ENCODE data around the gene NPAS1.

- TF ChIP-seq CTCF (IDR thresholded peaks at IDR 0.05) (no peak), EZH2 (IDR thresholded peaks at IDR 0.05) (no peak), EZH2phosphoT487 (IDR thresholded peaks at IDR 0.05) (no peak)
These were observed 21.1 kb upstream of the NPAS1 start for GRCh38 chr19:46998445-46999125.
